ENCODE results near the gene ISM1.
"Not testable (repeated sequence)": the region's sequence is repeated elsewhere in the genome, so short reads cannot be mapped to it uniquely, and the experiment has no call there.

The ISM1 gene

GRCh38 chr20:13221673-13222318 lies 722 bp downstream of the ISM1 start:
- peak; percentile 5 for DNase-seq (ENCODE audit: low spot score)

GRCh38 chr20:13222319-13222716 lies 1.2 kb downstream of the ISM1 start:
- no peak for DNase-seq (ENCODE audit: low spot score)

DNA sequence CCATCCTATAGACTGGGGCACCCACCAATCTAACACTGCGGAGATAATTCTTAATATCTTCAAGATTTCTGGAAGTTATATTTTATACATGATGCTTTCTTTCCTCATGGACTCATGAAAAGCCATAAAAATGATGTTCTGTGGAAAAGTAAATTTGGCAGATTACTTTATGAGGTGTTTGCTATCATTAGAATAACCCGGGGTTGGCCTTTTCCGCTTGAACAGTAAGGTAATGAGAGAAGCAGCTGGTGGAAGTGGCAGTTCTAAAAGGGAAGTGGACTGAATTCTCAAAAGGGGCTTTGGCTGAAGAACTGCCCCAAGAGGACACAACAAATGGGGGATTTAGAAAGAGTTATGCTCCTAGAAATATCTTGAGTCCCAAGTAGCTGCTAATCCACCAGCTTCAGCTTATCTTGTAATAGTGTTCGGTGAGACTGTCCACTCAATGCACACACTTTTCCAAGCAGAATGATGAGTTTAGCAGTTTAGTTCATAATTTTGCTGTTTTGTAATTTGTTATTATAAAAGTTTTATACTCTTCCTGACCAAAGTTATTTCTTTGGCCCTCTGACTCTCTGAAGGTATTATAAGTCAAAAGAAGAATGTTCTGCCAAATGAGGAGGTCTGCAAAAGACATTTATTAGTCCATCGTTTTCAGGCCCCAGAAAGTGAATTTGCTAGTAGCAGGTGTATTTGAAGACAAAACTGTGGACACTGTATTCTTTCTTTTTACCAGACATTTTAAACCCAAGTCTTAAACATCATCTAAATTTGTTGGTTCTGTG lies 2.9 kb downstream of the ISM1 start:
- DNase-seq (ENCODE audit: low spot score), result no peak

GRCh38 chr20:13226367-13226766 lies 5.3 kb downstream of the ISM1 start:
- DNase-seq (ENCODE audit: low spot score), result no peak

DNA sequence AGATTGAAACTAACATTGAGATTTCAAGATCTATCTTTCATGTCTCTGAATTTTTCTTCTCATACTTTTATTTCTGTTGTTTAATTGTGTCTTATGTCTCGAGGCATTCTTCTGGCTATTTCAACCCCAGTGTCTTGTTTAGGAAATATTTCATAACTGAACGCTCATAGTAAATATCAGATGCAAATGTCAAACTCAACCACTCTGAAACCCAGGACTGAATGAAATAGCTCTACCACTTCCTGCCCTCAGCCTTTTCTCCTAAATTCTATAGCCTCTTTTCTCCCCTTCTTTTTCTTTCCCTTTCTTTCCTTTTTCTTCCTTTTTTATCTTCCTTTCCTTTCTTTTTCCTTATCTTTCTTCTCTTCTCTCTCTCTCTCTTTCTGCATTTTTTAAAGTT lies 7.7 kb downstream of the ISM1 start:
- no peak for DNase-seq (ENCODE audit: low spot score)

- DNase-seq (ENCODE audit: low spot score), result no peak
Observed at GRCh38 chr20:13229538-13229937, 8.5 kb downstream of the ISM1 start.

DNA sequence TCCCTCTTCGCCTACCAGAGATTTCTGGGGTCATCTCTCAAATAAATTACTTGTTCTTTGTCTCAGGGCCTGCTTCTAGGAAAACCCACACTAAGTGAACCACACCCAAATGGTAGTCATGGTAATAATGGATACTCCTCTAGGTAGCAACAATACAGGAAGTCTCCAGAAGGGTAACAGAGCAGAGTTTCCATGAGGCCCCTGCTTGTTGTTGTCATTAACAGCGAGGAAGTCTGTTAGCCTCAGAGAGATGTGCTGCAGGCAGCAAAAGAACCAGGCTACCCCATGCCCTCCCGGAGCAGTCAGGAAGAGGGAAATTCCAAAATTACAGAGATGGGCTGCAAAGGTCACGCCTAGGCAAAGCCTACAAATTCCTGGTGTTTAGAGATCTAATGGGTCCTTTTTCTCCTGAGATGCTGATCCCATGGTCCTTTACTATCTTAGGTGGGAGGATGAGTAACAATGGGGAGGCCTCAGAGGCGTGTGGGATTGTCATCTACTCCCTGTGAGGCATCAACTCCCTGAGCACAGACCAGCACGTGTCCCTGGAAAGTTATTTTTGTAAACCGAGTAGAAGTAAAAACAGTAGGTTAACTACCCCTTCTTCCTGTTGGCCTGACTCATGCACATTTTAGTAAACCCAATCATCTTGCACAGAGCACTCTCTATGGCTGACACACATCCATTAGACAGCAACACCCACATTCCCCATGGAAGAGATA lies 10.1 kb downstream of the ISM1 start:
- DNase-seq (ENCODE audit: low spot score), result no peak

DNA sequence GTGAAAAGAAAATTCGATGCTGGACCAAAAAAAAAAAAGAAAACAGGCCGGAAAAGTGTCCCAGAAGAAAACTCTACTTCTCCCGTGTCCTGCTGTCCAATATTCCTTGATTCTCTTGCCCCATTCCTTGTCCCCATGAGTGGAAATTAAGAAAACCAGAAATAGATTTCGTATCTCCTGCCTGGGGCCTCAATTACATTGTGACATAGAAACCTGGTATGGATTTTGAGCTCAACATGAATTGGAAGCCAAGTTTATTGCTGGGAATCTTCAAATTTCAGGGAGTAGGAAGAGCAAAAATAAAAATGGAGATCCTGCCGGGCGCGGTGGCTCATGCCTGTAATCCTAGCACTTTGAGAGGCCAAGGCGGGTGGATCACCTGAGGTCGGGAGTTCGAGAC lies 11.9 kb downstream of the ISM1 start:
- DNase-seq (ENCODE audit: low spot score), result no peak

DNA sequence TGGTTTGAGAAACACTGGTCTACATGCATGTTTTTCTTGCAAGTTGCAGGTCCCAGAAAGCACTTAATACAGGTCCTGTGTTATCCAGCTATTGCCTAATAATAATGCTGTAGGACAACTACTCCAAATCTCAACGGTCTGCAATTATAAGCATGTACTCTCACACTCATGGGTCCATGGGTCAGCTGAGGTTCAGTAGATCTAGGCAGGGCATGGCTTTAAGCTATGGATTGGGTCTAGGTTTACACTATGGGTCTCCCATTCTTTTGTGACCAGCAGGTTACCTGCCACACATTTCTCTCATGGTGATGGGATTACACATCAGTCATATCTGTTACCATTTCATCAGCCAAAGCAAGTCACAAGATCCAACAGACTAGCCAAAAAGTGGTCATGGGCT lies 13.9 kb downstream of the ISM1 start:
- no peak for DNase-seq (ENCODE audit: low spot score)

DNA sequence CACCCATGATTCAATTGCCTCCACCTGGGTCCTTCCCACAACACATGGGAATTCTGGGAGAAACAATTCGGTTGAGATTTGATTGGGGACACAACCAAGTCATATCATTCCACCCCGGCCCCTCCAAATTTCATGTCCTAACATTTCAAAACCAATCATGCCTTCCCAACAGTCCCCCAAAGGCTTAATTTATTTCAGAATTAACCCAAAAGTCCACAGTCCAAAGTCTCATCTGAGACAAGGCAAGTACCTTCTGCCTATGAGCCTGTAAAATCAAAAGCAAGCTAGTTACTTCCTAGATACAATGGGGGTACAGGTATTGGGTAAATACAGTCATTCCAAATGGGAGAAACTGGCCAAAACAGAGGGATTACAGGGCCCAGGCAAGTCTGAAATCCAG lies 15.3 kb downstream of the ISM1 start:
- not testable (repeated sequence) for DNase-seq (ENCODE audit: low spot score)

DNA sequence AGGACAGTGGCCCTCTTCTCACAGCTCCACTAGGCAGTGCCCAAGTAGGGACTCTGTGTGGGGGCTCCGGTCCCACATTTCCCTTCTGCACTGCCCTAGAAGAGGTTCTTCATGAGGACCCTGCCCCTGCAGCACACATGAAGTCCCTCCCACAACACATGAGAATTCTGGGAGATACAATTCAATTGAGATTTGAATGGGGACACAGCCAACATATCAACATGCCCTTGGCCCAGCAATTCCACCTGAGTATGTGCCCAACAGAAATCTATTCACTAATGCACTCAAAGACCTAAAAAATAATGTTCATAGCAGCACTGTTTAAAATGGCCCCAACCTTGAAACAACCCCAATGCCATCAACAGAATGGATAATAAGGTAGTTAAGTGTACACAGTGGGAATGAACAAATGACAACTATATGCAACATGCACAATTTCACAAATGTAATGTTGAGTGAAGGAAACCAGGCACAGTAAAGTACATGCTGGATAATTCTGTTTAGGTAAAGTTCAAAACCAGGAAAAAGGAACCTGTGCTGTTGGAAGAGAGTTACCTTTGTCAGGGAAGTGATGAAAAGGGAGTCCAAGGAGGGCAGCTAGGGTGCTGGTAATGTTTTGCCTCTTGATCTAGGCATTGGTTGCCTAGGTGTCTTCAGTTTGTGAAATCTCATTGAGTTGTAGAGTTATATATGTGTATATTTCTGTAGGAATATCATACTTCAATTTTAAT lies 16.1 kb downstream of the ISM1 start:
- no peak for DNase-seq (ENCODE audit: low spot score)

DNA sequence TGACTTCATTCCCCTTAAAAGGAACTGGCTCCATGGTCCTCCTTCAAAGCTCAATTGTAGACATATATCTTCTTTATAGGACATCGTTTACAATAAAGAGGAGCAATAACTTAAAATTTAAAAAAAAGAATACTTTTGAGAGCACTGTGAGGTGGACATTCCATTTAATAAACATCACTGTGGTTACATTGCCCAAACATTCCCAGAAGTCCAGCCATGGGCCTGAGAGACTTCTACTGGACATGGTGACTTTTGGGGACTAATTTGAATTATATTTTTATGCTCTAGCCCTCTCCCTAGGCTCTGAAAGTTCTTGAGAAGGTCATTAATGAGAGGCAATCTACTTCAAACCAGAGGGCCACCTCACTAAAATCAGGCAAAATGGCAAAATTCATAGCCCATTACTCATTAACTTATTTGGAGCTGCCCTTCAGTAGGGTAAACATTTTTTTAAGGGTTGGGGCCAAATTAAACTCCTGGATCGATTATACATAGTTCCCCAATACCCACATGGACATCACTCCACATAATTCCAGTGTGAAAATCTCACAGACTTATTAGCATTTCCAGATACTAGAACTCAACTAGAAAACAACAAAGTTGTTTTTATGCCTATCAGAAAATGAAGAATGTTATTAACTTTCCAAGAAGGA lies 17.1 kb downstream of the ISM1 start:
- DNase-seq (ENCODE audit: low spot score), result no peak

DNA sequence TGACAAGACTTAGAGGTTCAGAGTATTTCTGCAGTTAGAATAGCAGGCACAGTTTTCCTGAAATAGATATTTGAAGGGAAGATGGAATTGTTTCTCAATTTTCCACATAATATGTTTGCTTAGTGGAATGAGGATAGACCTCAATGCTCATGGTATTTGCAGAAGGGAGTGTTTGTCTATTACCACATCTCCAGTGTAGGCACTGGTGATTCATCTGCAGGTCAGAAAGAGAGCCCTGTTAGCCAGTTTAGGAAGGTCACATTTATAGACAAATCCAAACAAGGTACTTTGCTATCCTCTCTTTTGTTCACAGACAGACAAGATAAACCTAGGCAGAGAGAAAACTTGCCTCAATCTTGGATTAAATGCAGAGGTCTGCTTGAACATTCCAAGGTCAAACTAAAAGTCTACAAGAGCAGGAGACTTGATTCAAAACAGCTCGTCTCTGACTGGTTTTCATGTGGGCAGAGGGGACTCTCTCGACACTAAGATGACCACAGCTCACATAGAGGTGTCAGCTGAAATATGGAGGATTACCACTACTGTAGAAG lies 22.8 kb downstream of the ISM1 start:
- no peak for DNase-seq (ENCODE audit: low spot score)

DNA sequence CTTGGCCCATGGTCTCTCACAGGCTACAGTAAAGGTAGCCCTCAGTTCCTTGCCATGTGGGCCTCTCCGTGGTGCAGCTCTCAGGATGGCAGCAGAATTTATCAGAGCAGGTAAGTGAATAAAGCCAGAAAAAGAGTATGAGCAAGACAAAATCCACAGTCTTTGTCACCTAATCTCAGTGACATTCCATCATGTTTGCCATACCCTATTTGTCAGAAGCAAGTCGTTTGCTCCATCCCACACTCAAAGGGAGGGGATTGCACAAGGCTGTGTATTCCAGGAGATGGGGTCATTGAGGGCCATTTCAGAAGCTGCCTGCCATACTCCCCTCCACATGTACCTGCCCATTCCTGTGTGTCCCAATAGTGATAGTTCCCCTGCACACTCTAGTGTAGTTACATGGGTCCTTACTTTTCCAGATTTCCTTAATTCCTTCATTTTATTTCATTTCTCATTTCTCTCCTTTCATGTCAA lies 24.2 kb downstream of the ISM1 start:
- no peak for DNase-seq (ENCODE audit: low spot score)

- DNase-seq (ENCODE audit: low spot score), result no peak
Observed at GRCh38 chr20:13249118-13249797, 28.2 kb downstream of the ISM1 start.

GRCh38 chr20:13249798-13250170 lies 28.7 kb downstream of the ISM1 start:
- no peak for DNase-seq (ENCODE audit: low spot score)

DNA sequence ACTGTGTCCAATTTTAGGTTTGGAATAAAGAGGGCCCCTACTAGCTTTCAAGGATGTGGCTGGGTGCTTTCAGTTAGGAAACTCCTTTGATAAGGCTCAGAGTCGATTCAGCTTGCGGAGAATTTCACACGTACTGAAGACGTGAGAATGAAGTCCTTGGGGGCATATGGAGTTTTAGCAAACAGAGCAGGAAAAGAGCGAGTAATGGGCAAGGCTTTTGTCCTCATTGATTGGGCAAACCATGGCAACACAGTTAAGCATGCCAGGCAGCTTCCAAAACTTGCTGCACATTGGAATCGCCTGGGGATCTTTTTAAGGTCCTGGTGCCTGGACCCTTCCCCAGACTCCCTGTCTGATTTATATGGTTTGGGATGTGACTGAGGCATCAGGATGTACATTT lies 29.2 kb downstream of the ISM1 start:
- DNase-seq (ENCODE audit: low spot score), result no peak

GRCh38 chr20:13251106-13251903 lies 30.2 kb downstream of the ISM1 start:
- DNase-seq (ENCODE audit: low spot score), result no peak

- DNase-seq (ENCODE audit: low spot score), result no peak
Observed at GRCh38 chr20:13251904-13252297, 30.8 kb downstream of the ISM1 start.

GRCh38 chr20:13255356-13255755 lies 34.3 kb downstream of the ISM1 start:
- DNase-seq (ENCODE audit: low spot score), result no peak

Data from globus pallidus (tissue), 1 donor.